NB4 (cell line): Measurements from ENCODE around the gene FXYD5.

Experiments
- DNase-seq: peaks from one replicate; pipeline ENCODE4 v3.0.0; 2010; ENCODE audit warnings: low read depth
- H3K4me3 ChIP-seq: one replicate; pipeline ENCODE4 v1.5.1; 2011; ENCODE audit warnings: mild to moderate bottlenecking, low read depth, low read length, moderate library complexity
- MYC ChIP-seq: IDR thresholded peaks from 2 replicates; pipeline ENCODE4 v1.6.1; 2011; ENCODE audit warnings: low read depth, low read length
- POLR2A ChIP-seq: IDR thresholded peaks from 2 replicates; pipeline ENCODE4 v1.6.1; 2011; ENCODE audit warnings: mild to moderate bottlenecking; ENCODE audit not compliant: insufficient read length; ENCODE audit errors: extremely low read depth
- TF ChIP-seq, protein P1 (sequence below): IDR thresholded peaks from 2 replicates; pipeline ENCODE4 v1.6.1; 2011; ENCODE audit warnings: low read depth, low read length
- TF ChIP-seq, protein P2 (sequence below): IDR thresholded peaks from one replicate; pipeline ENCODE4 v1.5.1; 2012; ENCODE audit warnings: low read depth, low read length

FXYD5 gene

DNA sequence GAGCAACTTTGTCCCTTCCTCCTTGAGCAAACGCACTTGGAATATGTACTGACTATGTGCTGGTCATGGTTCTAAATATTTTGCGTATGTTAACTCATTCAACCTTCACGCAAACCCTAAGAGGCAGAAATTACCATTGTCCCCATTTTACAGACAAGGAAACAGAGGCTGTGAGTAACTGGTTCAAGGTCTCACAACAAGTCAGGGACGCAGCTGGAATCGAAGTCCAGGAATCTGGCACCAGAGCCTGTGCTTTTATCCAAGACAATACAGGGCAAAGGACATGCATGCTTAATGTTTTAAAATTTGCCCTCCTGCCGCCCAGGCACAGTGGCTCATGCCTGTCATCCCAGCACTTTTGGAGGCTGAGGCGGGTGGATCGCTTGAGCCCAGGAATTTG is 5.1 kb downstream of the FXYD5 start:
- H3K4me3 ChIP-seq: no peak overlapping the region
- DNase-seq: no peak
- TF ChIP-seq, protein P1, sequence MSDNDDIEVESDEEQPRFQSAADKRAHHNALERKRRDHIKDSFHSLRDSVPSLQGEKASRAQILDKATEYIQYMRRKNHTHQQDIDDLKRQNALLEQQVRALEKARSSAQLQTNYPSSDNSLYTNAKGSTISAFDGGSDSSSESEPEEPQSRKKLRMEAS: no peak
- TF ChIP-seq POLR2A (no peak), MYC (no peak)
- TF ChIP-seq, protein P2, sequence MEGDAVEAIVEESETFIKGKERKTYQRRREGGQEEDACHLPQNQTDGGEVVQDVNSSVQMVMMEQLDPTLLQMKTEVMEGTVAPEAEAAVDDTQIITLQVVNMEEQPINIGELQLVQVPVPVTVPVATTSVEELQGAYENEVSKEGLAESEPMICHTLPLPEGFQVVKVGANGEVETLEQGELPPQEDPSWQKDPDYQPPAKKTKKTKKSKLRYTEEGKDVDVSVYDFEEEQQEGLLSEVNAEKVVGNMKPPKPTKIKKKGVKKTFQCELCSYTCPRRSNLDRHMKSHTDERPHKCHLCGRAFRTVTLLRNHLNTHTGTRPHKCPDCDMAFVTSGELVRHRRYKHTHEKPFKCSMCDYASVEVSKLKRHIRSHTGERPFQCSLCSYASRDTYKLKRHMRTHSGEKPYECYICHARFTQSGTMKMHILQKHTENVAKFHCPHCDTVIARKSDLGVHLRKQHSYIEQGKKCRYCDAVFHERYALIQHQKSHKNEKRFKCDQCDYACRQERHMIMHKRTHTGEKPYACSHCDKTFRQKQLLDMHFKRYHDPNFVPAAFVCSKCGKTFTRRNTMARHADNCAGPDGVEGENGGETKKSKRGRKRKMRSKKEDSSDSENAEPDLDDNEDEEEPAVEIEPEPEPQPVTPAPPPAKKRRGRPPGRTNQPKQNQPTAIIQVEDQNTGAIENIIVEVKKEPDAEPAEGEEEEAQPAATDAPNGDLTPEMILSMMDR: no peak

DNA sequence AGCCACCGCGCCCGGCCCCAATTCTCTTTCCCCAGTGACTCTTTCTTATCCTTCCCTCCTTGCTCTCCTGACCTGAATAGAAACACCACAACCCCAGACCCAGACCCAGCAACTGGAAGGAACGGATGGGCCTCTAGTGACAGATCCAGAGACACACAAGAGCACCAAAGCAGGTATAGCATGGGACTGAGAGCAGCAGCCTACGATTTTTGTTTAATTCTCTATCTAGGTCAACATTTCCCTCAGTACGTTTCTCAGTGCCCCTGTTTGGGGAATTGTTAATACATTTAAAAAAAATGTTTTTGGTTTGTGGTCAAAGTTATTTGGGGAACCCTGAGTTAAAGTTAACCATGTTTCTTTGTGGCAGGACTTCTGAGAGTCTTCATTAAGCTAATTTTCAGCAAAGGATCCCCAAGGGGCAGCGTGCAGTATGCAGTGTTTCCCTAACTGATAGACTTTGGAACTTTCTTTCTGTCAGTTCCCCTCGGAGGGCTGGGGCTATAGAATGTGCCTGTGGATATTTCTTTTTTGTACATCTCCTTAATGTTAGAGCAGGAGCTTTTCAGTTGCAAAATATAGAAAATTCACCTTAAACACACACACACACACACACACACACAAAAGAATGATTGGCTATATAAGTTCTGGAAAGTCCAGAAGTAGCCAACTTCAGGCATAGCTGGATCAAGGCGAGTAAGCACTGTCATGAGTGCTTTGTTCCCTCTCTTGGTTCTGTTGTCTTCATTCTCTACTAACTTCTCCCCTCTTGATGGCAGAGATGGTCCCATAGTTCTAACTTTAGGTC is 6.3 kb downstream of the FXYD5 start:
- TF ChIP-seq, protein P1: no peak
- no peak for TF ChIP-seq POLR2A
- TF ChIP-seq MYC: no peak
- TF ChIP-seq, protein P2: no peak
- no peak for DNase-seq
- no peak overlapping the region for H3K4me3 ChIP-seq

DNA sequence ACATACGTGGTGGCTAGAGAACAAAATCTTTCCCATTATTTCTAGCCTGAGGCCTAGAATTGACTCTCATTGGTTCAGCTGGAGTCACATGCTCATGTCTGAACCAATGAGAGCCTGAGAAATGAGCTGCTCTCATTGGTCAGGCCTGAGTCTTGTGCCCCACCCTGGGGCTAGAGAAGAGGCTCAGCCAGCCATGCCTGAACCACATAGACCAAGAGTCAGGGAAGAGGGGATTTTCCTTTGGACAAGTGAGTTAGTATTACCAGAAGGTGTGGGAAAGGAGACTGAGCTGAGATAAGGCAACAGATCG is 6.9 kb downstream of the FXYD5 start:
- DNase-seq: no peak
- no peak overlapping the region for H3K4me3 ChIP-seq
- TF ChIP-seq, protein P2: no peak
- no peak for TF ChIP-seq MYC
- TF ChIP-seq, protein P1: no peak
- TF ChIP-seq POLR2A: no peak

DNA sequence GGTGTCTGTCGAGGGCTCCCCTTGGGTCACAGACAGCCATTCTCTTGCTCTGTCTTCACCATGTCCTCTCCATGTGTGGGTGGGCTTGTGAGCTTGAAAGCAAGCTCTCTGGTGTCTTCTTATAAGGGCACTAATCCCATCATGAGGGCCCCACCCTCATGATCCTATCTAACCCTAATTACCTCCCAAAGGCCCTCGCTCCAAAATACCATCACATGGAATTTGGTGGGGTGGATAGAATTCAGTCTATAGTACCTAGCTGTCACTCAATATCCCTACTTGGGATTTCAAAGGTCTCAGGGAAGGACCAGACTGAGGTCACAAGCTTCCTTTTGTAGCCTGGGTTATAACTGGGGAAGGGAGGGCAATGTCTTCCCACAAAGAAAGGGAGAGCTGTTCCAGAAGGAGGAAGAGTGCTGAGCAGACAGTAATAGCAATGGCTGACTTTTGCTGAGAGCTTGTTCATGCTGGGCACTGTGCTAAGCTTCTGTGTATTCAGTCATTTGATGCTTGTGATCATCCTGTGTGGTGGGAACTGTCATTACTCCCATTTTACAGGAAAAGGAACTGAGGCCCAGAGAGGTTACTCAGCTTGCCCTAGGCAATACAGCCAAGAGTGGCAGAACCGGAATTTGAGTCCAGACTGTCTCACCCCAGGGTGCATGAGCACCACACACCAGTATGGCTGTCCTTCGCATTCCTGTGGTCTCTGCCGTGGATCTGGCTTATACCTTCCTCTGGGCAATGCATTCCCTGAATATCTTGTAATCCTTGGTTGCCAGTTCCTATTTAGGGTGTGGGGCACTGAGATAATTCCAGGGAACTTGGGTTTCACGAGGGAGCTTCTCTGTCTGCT is 8.2 kb downstream of the FXYD5 start:
- DNase-seq: no peak
- no peak for TF ChIP-seq MYC
- TF ChIP-seq POLR2A: no peak
- TF ChIP-seq, protein P1: no peak
- TF ChIP-seq, protein P2: no peak
- no peak overlapping the region for H3K4me3 ChIP-seq

GRCh38 chr19:35164418-35164817 is 9.9 kb downstream of the FXYD5 start:
- no peak overlapping the region for H3K4me3 ChIP-seq
- no peak for TF ChIP-seq MYC
- TF ChIP-seq, protein P2: no peak
- TF ChIP-seq, protein P1: no peak
- TF ChIP-seq POLR2A: no peak
- no peak for DNase-seq
